A673 (cell line): ENCODE results near the gene GLIPR1L1. TPM values are rescaled to one million over a fixed set of nuclear protein-coding genes. Genes with fewer than 3 reads are reported as not detected.

Experiments
- BruUV-seq: library from RNA; stranded (reverse); fragments of 400-500 nt; replicated peaks from 2 replicates; lab custom pipeline; 2021; lab: Mats Ljungman, UMichigan
- CTCF ChIA-PET: fragments of 300-600 bp; sonication (Branson Sonifier 250); formaldehyde crosslinking; loops from one replicate; lab custom pipeline; 2022; ENCODE audit warnings: antibody characterized with exemption; lab: Charles Lee
- POLR2A ChIA-PET: fragments of 300-600 bp; sonication (Branson Sonifier 250); formaldehyde crosslinking; loops from one replicate; lab custom pipeline; 2022; ENCODE audit warnings: antibody characterized with exemption; ENCODE audit not compliant: low non-redundant PET; lab: Charles Lee
- DNase-seq: peaks from one replicate; pipeline ENCODE4 v3.0.0-alpha.2; 2015; ENCODE audit warnings: low spot score
- H3K27ac ChIP-seq: fragments of 200-600 bp; sonication (generic); 2 replicates; pipeline ENCODE4 v1.5.1; 2016; ENCODE audit warnings: mixed run types, low read depth, mild to moderate bottlenecking, mixed read lengths, antibody characterized with exemption, low read length; ENCODE audit not compliant: poor library complexity, severe bottlenecking
- H3K27me3 ChIP-seq: fragments of 200-600 bp; sonication (generic); replicated peaks from 2 replicates; pipeline ENCODE4 v1.6.1; 2017; ENCODE audit warnings: mixed run types, low read depth, mild to moderate bottlenecking, mixed read lengths, antibody characterized with exemption, low read length; ENCODE audit not compliant: insufficient read depth, poor library complexity
- H3K36me3 ChIP-seq: fragments of 200-600 bp; sonication (generic); 2 replicates; pipeline ENCODE4 v1.6.1; 2016; ENCODE audit warnings: mixed run types, mild to moderate bottlenecking, mixed read lengths, antibody characterized with exemption, low read length; ENCODE audit not compliant: insufficient read depth, poor library complexity, severe bottlenecking
- H3K4me1 ChIP-seq: fragments of 200-600 bp; sonication (generic); 2 replicates; pipeline ENCODE4 v1.6.1; 2017; ENCODE audit warnings: mixed run types, mild to moderate bottlenecking, mixed read lengths, antibody characterized with exemption, low read length; ENCODE audit not compliant: insufficient read depth, poor library complexity, severe bottlenecking
- H3K4me3 ChIP-seq: fragments of 200-600 bp; sonication (generic); 2 replicates; pipeline ENCODE4 v1.5.1; 2016; ENCODE audit warnings: low read depth, mixed run types, mild to moderate bottlenecking, mixed read lengths, low read length; ENCODE audit not compliant: poor library complexity, severe bottlenecking
- H3K9me3 ChIP-seq: fragments of 200-600 bp; sonication (generic); 2 replicates; pipeline ENCODE4 v1.6.1; 2016; ENCODE audit warnings: mixed run types, low read depth, mild to moderate bottlenecking, mixed read lengths, antibody characterized with exemption, low read length; ENCODE audit not compliant: poor library complexity, severe bottlenecking
- EZH2 ChIP-seq: fragments of 200-600 bp; sonication (generic); IDR thresholded peaks from 2 replicates; pipeline ENCODE4 v1.6.1; 2017; ENCODE audit warnings: borderline replicate concordance, low read depth, mild to moderate bottlenecking, mixed read lengths, antibody characterized with exemption, low read length; ENCODE audit not compliant: poor library complexity, severe bottlenecking
- intact Hi-C: fragments of 100-400 bp; cut with micrococcal nuclease; formaldehyde crosslinking; loops from one replicate; pipeline ENCODE4 v1.10.0; 2022; ENCODE audit not compliant: unreplicated experiment
- total RNA-seq: library from RNA; stranded (reverse); gene quantifications from 2 replicates; pipeline ENCODE4 v1.2.3, GENCODE V29; 2021
- TF ChIP-seq, protein P1 (sequence below): fragments of 300-800, 200-600 bp; sonication (generic); conservative IDR thresholded peaks from 2 replicates; pipeline ENCODE4 v1.5.1; 2017; ENCODE audit warnings: low read depth, mild to moderate bottlenecking, antibody characterized with exemption, low read length, moderate library complexity, mixed read lengths

The GLIPR1L1 gene
- total RNA-seq, 1 experiment from 2014 or later: not detected

DNA sequence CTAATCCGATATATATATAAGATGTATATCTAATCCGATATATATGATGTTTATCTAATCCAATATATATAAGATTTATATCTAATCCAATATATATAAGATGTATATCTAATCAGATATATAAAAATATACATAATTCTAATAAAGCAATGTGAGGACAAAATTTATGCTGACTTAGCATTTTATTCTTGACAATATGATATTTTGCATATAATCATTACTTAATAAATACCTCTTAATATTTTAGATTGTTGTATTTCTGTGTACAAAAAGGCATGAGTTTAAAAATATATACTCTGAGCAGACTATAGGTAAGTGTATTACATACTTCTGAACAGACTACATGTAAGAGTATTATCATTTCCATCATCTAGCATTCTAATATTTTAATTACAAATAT, 75.4 kb downstream of the GLIPR1L1 start:
- ChIA-PET POLR2A (no interaction called here), CTCF (no interaction called here)
- no peak overlapping the region for H3K4me3 ChIP-seq
- no peaks in the 10 kb centered on the region for H3K4me1 ChIP-seq
- intact Hi-C loops: no loop called here
- TF ChIP-seq, protein P1, sequence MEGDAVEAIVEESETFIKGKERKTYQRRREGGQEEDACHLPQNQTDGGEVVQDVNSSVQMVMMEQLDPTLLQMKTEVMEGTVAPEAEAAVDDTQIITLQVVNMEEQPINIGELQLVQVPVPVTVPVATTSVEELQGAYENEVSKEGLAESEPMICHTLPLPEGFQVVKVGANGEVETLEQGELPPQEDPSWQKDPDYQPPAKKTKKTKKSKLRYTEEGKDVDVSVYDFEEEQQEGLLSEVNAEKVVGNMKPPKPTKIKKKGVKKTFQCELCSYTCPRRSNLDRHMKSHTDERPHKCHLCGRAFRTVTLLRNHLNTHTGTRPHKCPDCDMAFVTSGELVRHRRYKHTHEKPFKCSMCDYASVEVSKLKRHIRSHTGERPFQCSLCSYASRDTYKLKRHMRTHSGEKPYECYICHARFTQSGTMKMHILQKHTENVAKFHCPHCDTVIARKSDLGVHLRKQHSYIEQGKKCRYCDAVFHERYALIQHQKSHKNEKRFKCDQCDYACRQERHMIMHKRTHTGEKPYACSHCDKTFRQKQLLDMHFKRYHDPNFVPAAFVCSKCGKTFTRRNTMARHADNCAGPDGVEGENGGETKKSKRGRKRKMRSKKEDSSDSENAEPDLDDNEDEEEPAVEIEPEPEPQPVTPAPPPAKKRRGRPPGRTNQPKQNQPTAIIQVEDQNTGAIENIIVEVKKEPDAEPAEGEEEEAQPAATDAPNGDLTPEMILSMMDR: no peak
- no peak for TF ChIP-seq EZH2
- H3K36me3 ChIP-seq: no peaks in the 10 kb centered on the region
- DNase-seq: no peak
- BruUV-seq: no TSS peak
- H3K9me3 ChIP-seq: no peaks in the 10 kb centered on the region
- no peaks in the 10 kb centered on the region for H3K27me3 ChIP-seq
- no peak overlapping the region for H3K27ac ChIP-seq

GRCh38 chr12:75414671-75415070, 80.2 kb downstream of the GLIPR1L1 start:
- H3K9me3 ChIP-seq: no peaks in the 10 kb centered on the region
- no peaks in the 10 kb centered on the region for H3K27me3 ChIP-seq
- ChIA-PET POLR2A (no interaction called here), CTCF (no interaction called here)
- DNase-seq: no peak
- H3K36me3 ChIP-seq: no peaks in the 10 kb centered on the region
- BruUV-seq: no TSS peak
- no peaks in the 10 kb centered on the region for H3K4me1 ChIP-seq
- no peak overlapping the region for H3K27ac ChIP-seq
- H3K4me3 ChIP-seq: no peak overlapping the region
- intact Hi-C loops: no loop called here
- no peak for TF ChIP-seq EZH2
- TF ChIP-seq, protein P1: no peak

DNA sequence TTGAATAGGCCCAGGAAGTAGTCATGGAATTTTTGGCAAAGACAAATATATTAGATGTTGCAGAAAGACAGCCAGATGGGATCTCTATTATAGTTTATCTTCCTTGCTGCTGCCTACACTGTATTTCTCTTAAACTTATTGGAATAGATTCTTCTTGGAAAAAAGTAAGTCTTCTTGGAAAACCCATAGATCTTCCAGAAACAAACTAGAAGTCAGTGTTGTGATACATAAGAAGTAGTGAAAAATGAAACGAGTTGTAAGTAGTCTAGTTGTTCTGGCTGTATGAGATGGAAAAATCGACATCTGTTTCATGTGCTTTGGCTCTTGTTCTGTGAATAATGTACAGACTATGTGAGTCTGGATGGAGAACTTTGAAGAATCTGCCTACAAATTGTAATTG, 85.4 kb downstream of the GLIPR1L1 start:
- intact Hi-C loops: no loop called here
- Histone ChIP-seq H3K4me1 (no peaks in the 10 kb centered on the region), H3K27ac (no peak overlapping the region), H3K9me3 (no peaks in the 10 kb centered on the region), H3K4me3 (no peak overlapping the region), H3K36me3 (no peaks in the 10 kb centered on the region), H3K27me3 (no peaks in the 10 kb centered on the region)
- POLR2A ChIA-PET: no interaction called here
- no peak for TF ChIP-seq EZH2
- TF ChIP-seq, protein P1: no peak
- DNase-seq: no peak
- CTCF ChIA-PET: no interaction called here
- no TSS peak for BruUV-seq

Other genes starting within 250 kb of the GLIPR1L1 start
- not detected in 2 replicates for gene KCNC2, start 124.8 kb upstream of the GLIPR1L1 start, total RNA-seq
- gene CAPS2, start 4.3 kb upstream of the GLIPR1L1 start, total RNA-seq: 10.4 and 13.2 TPM in 2 replicates
- 0.28 TPM in 1 of 2 replicates, not detected in the other for gene GLIPR1L2, start 56.4 kb downstream of the GLIPR1L1 start, total RNA-seq
- gene GLIPR1, start 146.1 kb downstream of the GLIPR1L1 start, total RNA-seq: 11.3 and 19.7 TPM in 2 replicates
- 75.3 and 85.9 TPM in 2 replicates for gene KRR1, start 176.9 kb downstream of the GLIPR1L1 start, total RNA-seq